ENCODE measurements around the gene TTC27. TPM values are rescaled to one million over a fixed set of nuclear protein-coding genes. Genes with fewer than 3 reads are reported as not detected.

The TTC27 gene
- polyA plus RNA-seq, 1 donor from 2014 or later: 11.1 TPM

DNA sequence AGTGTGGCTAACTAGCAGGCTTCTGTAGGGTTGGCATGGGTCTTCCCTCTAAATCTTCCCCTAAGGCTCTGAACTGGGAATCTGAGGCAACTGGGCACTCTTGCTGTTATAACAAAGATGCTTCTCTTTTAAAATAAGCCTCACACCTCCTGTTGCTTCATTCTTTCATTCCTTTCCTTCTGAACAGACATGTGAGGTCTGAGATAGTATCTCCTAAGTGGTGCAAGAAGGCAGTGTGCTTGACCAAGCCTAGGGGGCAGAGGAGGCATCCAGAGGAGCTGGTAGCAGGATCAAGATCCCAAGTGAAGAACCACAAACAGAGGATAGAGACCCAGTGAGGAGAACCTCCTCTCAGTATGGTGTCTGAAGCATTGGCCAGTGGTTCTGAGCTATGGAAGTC is 90.9 kb downstream of the TTC27 start:
- Histone ChIP-seq H3K9me2 (ENCODE audit: insufficient read depth, low read length) (no peaks in the 10 kb centered on the region), H2AFZ (ENCODE audit: low read depth, low read length) (no peak overlapping the region), H3K4me3 (ENCODE audit: low read length) (no peak overlapping the region), H3K27me3 (ENCODE audit: insufficient read depth, low read depth, low read length) (no peaks in the 10 kb centered on the region), H3F3A (ENCODE audit: insufficient read depth, low read length, poor library complexity, severe bottlenecking) (no peaks in the 10 kb centered on the region), H3K9me3 (ENCODE audit: low read length) (no peaks in the 10 kb centered on the region), H4K20me1 (ENCODE audit: insufficient read depth) (no peaks in the 10 kb centered on the region), H3K79me2 (replicated peaks; ENCODE audit: insufficient read depth, low read length) (no peaks in the 10 kb centered on the region), H3K9ac (ENCODE audit: low read length) (no peak overlapping the region), H3K4me2 (ENCODE audit: low read length) (no peak overlapping the region), H3K27ac (ENCODE audit: low read length) (no peak overlapping the region), H3K36me3 (ENCODE audit: insufficient read depth, low read length) (no peaks in the 10 kb centered on the region)
- TF ChIP-seq POLR2AphosphoS5 (IDR thresholded peaks at IDR 0.05) (no peak), EP300 (conservative IDR thresholded peaks at IDR 0.05; ENCODE audit: poor library complexity, severe bottlenecking) (no peak), TAF1 (IDR thresholded peaks at IDR 0.05; ENCODE audit: low read depth) (no peak), RAD21 (conservative IDR thresholded peaks at IDR 0.05) (no peak)

DNA sequence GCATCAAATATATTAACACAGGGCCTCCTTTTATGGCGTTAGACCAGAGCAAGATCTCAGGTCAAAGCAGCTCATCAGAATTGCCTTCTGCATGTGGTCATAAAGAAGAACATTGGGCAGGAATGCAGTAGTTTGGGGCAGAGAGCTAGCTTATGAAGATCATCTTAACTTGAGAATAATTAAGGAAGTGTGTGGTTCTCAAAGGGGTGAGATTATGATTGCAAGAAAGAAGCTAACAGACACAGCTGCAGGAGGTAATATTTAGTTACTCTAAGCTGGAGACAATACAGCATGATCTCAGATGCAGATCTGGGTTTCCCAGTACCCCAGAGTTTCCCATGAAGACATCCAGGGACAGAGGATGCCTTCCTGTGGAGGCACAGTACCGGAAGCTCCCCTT is 91.6 kb downstream of the TTC27 start:
- no peaks in the 10 kb centered on the region for H3F3A ChIP-seq (ENCODE audit: insufficient read depth, low read length, poor library complexity, severe bottlenecking)
- H3K4me3 ChIP-seq (ENCODE audit: low read length): no peak overlapping the region
- no peaks in the 10 kb centered on the region for H3K79me2 ChIP-seq (replicated peaks; ENCODE audit: insufficient read depth, low read length)
- no peaks in the 10 kb centered on the region for H3K36me3 ChIP-seq (ENCODE audit: insufficient read depth, low read length)
- H4K20me1 ChIP-seq (ENCODE audit: insufficient read depth): no peaks in the 10 kb centered on the region
- H3K27ac ChIP-seq (ENCODE audit: low read length): no peak overlapping the region
- no peaks in the 10 kb centered on the region for H3K9me3 ChIP-seq (ENCODE audit: low read length)
- no peaks in the 10 kb centered on the region for H3K27me3 ChIP-seq (ENCODE audit: insufficient read depth, low read depth, low read length)
- H3K4me2 ChIP-seq (ENCODE audit: low read length): no peak overlapping the region
- no peak for TF ChIP-seq RAD21 (conservative IDR thresholded peaks at IDR 0.05)
- TF ChIP-seq, protein P1, sequence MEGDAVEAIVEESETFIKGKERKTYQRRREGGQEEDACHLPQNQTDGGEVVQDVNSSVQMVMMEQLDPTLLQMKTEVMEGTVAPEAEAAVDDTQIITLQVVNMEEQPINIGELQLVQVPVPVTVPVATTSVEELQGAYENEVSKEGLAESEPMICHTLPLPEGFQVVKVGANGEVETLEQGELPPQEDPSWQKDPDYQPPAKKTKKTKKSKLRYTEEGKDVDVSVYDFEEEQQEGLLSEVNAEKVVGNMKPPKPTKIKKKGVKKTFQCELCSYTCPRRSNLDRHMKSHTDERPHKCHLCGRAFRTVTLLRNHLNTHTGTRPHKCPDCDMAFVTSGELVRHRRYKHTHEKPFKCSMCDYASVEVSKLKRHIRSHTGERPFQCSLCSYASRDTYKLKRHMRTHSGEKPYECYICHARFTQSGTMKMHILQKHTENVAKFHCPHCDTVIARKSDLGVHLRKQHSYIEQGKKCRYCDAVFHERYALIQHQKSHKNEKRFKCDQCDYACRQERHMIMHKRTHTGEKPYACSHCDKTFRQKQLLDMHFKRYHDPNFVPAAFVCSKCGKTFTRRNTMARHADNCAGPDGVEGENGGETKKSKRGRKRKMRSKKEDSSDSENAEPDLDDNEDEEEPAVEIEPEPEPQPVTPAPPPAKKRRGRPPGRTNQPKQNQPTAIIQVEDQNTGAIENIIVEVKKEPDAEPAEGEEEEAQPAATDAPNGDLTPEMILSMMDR (IDR thresholded peaks at IDR 0.05; ENCODE audit: poor library complexity, severe bottlenecking): no peak
- TF ChIP-seq TAF1 (IDR thresholded peaks at IDR 0.05; ENCODE audit: low read depth): no peak
- H3K9me2 ChIP-seq (ENCODE audit: insufficient read depth, low read length): no peaks in the 10 kb centered on the region
- H2AFZ ChIP-seq (ENCODE audit: low read depth, low read length): no peak overlapping the region
- H3K9ac ChIP-seq (ENCODE audit: low read length): no peak overlapping the region

DNA sequence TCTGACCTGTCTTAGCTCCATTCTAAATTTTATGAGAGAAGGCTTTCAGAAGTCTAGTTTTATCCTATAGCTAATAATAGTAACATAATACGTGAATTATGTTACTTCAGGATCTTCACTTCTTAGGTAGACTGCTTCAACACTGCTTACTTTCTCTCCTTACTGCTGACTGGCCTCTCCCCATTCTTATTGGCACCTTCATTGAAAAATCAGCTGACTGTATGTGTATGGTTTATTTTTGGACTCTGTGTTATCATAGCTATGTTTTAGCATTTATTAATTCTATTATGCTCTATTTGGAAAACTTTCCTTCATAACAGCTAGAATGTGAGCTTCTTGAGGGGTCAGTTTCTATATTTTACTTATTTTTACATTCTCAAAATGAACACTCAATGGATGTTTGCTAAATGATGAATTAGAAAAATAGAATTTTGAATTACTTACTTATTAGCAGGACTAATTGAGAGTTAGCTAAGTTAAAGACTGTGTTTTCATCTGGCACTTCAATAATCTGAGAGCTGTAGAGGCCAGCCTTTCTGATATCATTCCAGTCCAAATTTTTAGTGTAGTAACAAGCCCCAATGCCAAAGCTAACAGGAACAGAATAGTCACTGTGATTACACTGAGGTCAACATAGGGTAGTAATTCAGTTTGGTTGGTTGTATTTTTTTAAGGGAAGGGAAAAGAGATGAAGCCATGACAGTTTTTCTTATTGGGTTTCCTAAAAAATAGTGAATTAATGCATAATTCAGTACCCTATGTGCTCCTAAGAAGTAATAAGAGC is 92.3 kb downstream of the TTC27 start:
- Histone ChIP-seq H3K79me2 (replicated peaks; ENCODE audit: insufficient read depth, low read length) (no peaks in the 10 kb centered on the region), H3K27ac (ENCODE audit: low read length) (no peak overlapping the region), H3K9me2 (ENCODE audit: insufficient read depth, low read length) (no peaks in the 10 kb centered on the region), H3K9ac (ENCODE audit: low read length) (no peak overlapping the region), H2AFZ (ENCODE audit: low read depth, low read length) (no peak overlapping the region), H3F3A (ENCODE audit: insufficient read depth, low read length, poor library complexity, severe bottlenecking) (no peaks in the 10 kb centered on the region), H3K4me2 (ENCODE audit: low read length) (no peak overlapping the region), H3K9me3 (ENCODE audit: low read length) (no peaks in the 10 kb centered on the region), H3K36me3 (ENCODE audit: insufficient read depth, low read length) (no peaks in the 10 kb centered on the region), H3K27me3 (ENCODE audit: insufficient read depth, low read depth, low read length) (no peaks in the 10 kb centered on the region), H4K20me1 (ENCODE audit: insufficient read depth) (no peaks in the 10 kb centered on the region), H3K4me3 (ENCODE audit: low read length) (no peak overlapping the region)
- no peak for TF ChIP-seq SMC3 (conservative IDR thresholded peaks at IDR 0.05; ENCODE audit: poor library complexity)
- no peak for TF ChIP-seq RAD21 (conservative IDR thresholded peaks at IDR 0.05)
- TF ChIP-seq EZH2 (IDR thresholded peaks at IDR 0.05; ENCODE audit: borderline replicate concordance, insufficient read depth, low read length, poor library complexity, severe bottlenecking): no peak
- no peak for TF ChIP-seq TAF1 (IDR thresholded peaks at IDR 0.05; ENCODE audit: low read depth)
- TF ChIP-seq, protein P2, sequence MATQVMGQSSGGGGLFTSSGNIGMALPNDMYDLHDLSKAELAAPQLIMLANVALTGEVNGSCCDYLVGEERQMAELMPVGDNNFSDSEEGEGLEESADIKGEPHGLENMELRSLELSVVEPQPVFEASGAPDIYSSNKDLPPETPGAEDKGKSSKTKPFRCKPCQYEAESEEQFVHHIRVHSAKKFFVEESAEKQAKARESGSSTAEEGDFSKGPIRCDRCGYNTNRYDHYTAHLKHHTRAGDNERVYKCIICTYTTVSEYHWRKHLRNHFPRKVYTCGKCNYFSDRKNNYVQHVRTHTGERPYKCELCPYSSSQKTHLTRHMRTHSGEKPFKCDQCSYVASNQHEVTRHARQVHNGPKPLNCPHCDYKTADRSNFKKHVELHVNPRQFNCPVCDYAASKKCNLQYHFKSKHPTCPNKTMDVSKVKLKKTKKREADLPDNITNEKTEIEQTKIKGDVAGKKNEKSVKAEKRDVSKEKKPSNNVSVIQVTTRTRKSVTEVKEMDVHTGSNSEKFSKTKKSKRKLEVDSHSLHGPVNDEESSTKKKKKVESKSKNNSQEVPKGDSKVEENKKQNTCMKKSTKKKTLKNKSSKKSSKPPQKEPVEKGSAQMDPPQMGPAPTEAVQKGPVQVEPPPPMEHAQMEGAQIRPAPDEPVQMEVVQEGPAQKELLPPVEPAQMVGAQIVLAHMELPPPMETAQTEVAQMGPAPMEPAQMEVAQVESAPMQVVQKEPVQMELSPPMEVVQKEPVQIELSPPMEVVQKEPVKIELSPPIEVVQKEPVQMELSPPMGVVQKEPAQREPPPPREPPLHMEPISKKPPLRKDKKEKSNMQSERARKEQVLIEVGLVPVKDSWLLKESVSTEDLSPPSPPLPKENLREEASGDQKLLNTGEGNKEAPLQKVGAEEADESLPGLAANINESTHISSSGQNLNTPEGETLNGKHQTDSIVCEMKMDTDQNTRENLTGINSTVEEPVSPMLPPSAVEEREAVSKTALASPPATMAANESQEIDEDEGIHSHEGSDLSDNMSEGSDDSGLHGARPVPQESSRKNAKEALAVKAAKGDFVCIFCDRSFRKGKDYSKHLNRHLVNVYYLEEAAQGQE (IDR thresholded peaks at IDR 0.05; ENCODE audit: borderline replicate concordance): no peak
- TF ChIP-seq POLR2AphosphoS5 (IDR thresholded peaks at IDR 0.05): no peak
- no peak for TF ChIP-seq EP300 (conservative IDR thresholded peaks at IDR 0.05; ENCODE audit: poor library complexity, severe bottlenecking)
- TF ChIP-seq MXI1 (conservative IDR thresholded peaks at IDR 0.05; ENCODE audit: poor library complexity, severe bottlenecking): no peak
- TF ChIP-seq, protein P1 (IDR thresholded peaks at IDR 0.05; ENCODE audit: poor library complexity, severe bottlenecking): no peak

Measured in neural cell (in vitro differentiated cells).